Myocyte (in vitro differentiated cells): ENCODE data around the gene EID1. TPM values are rescaled to one million over a fixed set of nuclear protein-coding genes. Genes with fewer than 3 reads are reported as not detected.

ENCODE experiments used
- DNase-seq: peaks from one replicate; pipeline ENCODE4 v3.0.0-alpha.2; 2012; ENCODE audit warnings: low read depth
- total RNA-seq: library from RNA; depleted of rRNA; stranded (reverse); fragments of >200 nt; gene quantifications from 2 replicates; pipeline ENCODE4 v1.2.3, GENCODE V29; 2014

The EID1 gene
- total RNA-seq, 1 donor from 2014 or later = 278 TPM

DNA sequence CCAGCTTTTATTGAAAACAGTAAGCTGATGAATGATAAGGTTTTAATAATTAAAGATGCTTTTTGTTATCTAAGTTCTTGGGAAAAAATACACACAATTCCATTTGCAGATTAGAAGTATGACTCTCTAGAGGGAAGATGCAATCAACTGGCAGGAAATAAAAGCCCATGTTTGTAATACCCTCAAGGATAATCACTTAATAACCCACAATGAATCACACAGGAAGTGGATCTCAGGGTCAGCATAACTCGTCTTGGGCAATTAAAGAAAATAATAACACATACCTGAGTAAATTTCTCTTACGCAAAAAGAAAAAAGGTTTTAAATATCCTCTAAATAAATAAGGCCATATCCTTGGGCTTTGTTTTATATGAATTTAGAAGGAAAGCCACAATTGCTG lies 9.4 kb upstream of the EID1 start:
- peak; percentile 41 for DNase-seq

DNA sequence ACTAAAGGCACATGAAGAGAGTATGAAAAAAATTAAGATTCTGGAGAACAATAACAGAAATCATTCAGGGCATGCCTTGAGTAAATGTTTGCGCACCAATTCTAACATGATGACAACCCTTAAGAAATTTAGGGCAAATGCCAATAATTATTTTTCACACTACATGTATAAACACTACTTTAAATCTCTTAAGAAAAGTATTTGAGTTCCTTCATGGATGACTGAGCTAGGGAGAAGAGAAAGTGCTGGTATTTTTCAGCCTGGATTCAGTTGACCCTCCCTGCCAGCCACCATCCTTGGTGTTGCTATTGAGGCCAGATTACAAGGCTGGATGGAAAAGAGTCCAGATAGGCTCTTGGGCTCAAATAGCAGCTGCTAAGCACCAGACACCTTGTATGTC lies 8.0 kb upstream of the EID1 start:
- DNase-seq = no peak

DNA sequence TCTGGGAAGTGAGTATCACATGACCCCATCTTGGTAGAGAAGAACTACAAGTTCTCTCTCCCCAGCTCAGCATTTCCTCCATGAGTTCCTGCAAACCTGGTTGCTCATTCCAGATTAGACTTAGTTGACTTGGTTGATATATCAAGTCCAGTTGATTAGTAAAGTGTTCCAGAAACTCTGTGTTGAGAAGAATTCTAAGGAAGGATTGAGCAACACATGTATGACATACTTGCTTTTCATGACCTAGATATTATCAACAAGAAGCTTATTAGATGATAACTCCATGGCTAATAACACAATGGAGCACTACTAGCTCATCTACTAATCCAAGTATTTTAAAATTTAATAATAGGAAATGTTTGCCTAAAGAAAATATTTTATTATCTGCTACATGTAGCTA lies 6.4 kb upstream of the EID1 start:
- no peak for DNase-seq

DNA sequence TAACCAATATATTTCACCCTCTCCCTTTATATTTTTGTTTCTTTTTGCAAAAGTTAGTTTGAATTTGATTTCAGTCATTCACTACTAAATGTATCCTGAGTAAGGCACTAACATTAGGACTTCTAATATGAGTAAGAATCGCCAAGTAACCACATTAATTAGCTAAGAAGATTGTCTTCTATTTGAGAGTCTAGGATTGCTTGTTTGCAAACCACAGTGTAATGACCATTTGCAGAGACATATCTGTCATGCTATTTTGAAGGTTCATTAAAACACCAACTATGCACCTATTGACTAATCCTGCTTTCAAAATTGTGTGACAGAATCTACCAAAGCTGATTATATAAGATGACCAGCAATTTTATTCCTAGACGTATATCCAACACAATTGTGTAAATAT lies 5.3 kb upstream of the EID1 start:
- DNase-seq = no peak

DNA sequence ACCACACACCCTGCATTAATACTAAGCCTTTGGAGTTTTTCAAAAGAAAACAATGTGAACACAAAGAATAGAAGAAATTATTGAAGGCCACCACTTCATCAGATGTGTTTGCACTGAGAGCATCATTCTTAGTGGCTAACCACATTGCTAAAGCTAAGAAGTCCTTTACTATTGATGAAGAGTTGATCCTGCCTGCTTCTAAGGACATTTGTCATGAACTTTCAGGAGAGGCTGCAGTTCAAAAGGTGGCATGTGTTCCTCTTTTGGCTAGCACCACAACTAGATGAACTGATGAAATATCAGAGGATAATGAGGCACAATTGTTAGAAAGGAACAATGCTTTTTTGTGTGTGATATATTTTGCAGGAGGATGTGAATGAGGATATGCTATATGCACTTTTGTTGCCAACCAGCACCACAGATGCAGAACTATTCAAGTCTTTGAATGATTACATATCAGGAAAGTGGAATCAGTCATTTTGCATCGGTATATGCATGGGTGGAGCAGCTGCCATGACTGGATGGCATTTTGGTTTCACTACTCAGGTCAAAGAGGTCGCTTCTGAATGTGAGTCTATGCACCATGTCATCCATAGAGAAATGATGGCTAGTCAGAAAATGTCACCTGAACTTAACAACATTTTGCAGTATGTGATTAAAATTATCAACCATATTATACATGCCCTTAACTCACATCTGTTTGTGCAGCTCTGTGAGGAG lies 2.5 kb upstream of the EID1 start:
- DNase-seq = no peak

DNA sequence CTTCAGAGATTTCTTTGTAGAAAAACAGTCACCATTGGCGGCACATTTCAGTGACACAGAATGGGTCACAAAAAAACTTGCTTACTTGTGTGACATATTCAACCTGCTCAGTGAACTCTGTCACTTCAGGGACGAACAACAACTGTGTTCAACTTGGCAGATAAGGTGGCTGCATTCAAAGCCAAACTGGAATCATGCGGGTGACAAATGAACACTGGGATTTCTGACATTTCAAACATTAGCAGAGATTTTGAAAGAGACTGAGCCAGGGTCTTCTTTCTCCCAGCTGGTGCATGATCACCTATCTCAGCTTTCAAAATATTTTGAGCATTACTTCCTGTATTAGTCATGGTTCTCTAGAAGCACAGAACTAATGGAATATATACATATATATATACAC lies 1.9 kb upstream of the EID1 start:
- DNase-seq = no peak

DNA sequence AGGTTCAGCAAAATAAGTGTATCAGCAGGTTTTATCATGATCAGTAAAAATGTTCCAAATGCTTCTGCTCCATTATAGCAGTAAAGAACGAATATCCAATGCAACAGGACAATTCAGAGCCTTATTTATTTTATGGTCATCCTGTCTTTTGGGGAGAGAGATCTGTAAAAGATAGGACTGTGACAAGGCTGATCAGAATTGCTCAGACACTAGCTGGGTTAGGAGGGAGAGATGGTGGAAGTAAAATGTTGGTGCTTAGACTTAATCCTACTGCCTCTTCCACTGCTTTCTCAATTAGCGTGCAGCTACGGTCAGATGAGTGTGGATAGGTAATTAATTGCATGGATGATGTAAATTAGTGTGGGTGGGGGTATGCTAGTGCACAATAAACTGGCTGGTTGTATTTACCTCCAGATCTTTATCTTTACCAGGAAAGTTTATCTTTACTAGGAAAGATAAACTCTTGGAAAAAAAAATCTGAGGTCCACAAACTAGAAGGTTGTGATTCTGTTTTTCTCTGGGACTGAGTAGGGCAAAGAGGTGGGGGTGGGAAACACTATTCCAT lies 2.2 kb downstream of the EID1 start:
- DNase-seq = no peak

DNA sequence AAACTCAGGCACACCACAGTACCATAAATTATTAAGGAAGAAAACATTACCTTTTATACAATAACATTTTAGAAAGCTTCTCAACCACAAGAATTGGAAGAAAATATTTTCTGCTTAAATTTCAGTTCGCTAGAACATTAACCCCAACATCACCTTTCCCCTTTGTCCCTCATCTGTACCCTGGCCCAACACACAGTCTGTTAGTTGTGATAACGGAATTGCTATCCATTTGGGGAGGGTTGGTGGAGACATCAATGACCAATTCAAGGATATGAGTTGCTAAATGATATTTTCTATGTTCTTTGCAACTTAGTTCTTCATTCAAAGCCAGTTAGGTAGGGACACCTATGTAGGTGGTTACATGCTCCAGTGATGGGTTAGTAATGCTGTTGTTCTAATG lies 5.8 kb downstream of the EID1 start:
- no peak for DNase-seq

DNA sequence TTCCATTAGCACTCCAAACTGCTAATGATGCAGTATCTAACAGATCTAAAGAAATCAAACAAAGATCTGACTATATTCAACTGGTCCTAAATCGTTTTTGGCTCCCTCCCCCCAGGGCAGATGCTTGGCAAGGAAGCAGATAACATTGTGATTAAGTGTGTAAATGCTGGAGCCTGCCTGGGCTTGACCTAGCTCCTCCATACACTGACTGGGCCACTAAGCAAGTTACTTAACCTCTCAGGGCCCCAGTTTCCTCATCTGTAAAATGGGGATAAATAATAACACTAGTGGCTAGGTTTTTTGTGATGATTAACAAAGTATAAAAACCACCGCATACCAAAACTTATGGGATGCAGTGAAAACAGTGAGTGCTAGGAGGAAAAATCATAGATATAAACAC lies 9.2 kb downstream of the EID1 start:
- DNase-seq = no peak

DNA sequence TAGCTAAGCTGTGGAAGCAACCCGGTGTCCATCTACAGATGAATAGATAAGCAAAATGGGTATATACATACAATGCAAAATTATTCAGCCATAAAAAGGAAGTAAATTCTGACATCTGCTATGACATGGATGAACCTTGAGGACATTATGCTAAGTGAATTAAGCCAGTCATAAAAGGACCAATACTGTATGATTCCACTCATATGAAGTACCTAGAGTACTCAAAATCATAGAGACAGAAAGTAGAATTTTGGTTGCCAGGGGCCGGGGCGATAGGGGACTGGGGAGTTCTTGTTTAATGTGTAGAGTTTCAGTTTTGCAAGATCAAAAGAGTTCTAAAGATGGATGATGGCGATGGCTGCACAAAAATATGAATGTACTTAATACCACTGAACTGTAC lies 10.3 kb downstream of the EID1 start:
- no peak for DNase-seq

DNA sequence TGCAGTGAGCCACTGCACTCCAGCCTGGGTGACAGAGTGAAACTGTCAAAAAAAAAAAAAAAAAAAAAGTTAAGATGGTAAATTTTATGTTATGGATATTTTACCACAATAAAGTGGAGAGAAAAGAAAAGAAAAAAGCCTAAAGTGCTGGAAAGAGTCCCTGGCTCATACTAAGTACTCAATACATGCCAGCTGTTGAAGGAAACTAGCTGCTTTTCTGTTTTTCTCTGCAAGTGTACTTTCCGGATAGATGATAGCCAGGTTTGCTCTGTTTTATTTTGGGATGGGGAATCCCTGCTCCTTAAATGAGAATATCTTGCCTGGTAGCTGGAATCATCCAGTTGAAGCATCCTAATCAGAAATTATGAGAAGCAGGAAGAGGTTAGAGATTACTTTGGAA lies 10.9 kb downstream of the EID1 start:
- no peak for DNase-seq

DNA sequence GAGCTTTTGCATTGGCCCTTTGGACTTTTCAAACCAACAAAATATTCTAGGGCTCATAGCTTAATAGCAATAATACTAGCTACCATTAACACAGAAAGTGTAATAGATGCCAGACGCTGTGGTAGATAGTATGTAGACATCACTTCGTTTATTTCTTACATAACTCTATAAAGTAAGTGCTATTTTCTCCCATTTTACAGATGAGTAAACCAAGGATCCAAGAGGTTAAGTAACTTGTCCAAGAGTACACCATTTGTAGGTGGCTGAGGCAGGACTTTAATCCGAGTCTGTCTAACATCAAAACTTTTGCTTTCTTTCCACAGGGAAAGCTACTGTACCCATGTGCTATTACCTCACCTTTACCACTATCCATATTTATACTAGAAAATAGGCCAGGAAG lies 12.0 kb downstream of the EID1 start:
- DNase-seq = no peak

DNA sequence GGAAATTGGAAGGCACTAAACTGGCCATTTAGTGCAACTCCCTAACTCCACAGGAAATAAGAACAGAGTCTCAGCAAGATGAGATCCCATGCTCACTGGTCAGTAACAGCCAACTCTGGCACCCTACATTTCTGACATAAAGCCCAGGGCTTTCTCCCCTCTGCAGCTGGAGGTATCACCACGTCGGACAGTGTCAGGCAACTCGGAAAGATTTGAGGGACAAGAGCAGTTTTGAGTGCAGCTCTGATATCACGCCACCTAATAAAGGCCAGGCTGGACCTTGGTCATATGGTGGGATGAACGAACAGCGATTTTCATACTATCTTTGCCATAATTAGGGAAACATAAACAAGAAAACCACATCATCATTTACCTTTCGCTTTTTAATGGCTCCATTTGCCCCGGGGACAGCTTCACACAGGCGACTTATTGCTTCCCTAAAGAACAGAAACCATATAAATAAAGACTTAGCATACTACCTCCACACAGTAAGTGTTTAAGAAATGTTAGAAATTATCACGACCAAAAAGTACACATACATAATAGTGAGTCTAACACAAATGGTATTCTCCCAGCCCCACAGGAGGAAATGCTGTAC lies 12.5 kb downstream of the EID1 start:
- no peak for DNase-seq

DNA sequence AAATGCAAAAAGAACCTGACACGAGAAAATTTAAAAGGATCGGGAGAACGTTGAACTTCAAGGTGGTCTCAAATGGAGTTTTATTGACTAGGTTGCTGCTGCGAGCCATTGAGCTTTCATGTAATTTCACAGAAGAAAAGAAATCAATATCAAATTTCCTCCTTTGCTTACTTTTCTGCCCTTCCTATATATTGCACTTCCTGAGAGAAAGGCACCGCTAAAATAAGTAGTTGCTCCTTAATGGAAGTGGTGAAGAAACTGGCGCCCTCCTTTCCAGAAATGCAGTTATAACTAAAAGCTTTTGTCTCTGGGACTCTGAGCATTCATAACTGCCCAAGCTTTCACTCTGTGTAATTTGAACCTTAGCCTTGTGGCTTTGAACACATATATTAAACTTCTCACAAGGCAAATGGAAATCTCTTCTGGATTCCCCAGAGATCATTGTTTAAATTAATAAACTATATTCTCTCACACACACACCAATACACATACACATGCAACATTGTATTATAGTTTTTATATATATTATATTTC lies 13.4 kb downstream of the EID1 start:
- DNase-seq = no peak

DNA sequence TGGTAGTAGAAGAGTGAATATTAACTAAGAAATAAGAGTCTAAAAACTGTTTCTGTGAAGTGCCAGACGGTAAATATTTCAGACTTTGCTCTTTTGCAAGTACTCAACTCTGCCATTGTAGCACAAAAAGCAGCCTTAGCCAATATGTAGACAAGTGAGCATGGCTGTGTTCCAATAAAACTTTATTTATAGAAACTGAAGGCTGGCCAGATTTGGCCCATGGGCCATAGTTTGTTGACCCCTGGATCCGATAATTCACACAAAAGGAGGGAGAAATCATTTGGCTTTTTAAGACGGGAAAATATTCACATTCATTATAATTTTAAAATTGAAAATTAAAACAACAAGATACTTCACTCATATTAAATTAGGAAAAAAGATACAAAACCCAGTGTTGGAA lies 15.4 kb downstream of the EID1 start:
- DNase-seq = no peak

DNA sequence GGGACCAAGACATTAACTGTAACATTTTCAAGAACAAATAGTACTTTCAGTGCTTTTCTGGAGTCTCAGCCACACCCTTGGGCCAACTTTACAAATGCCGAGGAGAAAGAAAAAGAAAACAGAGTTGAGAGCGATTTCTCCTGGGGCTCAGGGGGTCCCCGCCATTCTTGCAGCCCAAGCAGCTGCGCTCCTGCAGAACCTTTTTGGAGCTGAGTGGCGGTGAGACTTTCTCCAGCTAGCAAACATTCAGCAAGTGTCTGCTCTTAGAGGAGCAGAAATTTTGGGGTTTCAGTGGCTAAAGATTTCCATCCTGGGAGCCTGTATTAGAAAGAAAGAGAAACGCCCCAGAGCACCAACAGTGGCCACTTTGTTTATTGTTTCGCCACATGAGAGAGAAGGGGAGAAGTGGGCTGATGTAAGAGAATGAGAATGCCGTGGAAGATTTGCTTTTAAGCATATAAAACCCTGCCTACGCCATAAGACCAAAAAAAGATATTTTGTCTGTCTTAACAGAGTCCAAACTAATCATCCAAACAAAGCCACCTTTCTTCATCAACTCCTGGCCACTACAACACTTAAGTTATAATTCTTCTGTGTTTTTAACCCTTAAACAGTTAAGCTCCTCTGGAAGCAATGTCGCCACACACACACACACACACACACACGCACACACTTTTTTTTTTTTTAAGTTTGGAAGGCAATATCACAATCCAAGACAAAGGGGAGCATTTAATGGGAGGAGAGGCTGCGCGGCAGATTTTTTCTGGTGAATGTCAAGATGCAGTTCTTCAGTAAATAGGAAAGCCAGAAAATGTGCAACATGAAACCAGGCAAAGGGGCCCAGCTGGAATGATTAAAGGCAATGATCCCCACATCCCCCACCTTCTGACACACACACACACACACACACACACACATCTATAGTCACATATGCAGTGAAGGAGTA lies 19.2 kb downstream of the EID1 start:
- peak; percentile 49 for DNase-seq

DNA sequence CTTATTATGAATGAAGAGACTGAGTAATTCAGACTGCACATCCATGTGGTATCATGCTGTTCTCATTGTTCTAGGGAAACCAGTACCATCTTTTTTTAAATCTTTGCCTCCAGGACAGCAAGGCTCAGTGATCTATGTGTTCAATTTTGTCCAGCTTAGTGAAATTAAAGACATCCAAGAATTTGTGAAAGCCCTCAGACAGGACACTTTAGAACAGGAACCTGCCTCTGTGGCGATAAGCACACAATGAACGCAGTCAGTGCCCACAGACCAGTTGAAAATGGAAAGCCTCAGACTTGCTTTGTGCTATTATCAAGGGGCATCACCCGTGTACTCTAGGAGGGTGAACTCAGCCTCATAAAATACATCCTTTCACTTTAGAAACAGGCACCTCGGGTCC lies 20.1 kb downstream of the EID1 start:
- DNase-seq = no peak

DNA sequence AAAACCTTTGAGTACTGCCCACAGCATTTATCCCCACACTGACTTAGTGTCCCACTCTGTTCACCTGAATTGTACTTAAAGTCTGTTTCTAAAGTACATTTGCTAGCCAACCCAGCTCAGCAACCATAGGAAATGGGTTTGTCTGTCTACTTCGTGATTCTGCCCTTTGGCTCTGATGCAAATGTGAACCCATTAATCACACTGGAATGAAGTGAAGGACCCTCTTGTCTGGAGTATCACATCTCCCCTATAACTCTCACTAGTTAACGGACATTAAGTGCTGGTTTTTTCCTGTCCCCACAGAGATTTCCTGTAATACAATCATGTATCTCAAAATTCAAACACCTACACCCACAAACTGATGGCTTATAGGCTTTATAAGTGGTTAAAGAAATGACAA lies 20.5 kb downstream of the EID1 start:
- no peak for DNase-seq

DNA sequence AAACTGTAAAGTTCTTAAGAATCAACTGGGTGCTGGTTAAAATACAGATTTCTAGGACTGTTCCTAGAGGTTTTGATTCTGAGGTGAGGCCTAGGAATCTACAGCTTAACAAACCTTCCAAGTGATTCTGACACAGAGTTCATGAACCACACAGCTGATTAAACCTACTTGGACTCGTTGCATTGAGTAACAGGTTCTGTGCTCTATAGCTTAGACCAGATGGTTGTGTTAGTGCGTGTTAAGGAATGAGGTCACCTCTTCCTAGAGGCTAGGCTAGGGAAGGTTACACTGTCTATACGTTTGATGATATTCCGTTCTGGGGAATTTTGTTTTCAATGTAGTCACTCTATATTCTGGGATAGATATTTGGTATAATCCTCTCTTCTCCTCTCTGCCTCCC lies 21.9 kb downstream of the EID1 start:
- no peak for DNase-seq

DNA sequence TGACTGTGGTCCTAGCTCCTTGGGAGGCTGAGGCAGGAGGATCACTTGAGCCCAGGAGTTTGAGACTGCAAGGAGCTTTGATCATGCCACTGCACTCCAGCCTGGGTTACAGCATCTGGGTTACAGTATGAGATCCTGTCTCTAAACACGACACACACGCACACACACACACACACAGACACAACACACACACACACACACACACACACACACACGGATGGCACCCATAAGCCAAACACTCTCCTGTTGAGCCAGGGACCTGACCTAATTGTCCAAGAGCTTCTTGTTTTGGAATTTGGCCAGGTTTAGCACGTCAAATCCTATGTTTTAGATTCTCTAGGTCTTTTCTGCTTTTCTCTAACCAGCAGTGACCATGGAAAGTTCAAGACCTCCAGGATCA lies 26.8 kb downstream of the EID1 start:
- no peak for DNase-seq

DNA sequence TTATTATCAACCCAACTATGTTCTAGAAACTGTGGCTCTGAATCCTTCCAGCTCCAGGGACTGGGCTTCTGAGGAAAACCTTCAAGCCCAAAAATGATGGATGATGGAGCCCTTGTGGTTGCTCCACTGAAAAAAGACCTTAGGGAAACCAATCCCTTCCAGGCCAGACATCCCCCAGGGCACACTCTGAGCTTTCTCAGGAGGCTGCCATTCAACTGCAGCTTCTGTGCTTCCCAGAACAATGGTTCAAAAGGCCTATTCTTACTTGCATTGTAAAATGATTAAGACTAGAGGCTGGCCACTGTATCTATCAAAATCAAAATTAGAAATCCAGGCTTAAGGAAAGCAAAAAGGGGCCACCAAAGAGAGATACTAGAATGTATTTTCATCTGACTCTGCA lies 27.3 kb downstream of the EID1 start:
- DNase-seq = no peak

DNA sequence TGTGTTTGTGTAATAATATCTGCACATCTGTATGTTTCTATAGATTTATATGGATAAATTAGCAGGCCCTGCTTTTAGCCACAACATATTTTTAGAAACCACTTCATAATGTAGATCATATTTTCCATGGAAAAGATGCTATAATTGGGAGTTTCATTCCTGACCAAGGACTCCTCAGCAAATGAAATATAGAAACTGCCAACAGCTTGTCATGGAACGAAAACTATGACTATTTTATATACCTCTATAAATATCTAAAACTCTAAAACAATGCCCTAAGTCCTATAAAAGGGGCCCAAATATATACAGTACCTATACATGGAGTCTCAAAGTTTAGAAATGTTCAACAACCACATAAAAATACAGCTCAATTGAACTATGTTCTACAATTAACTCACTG lies 27.9 kb downstream of the EID1 start:
- no peak for DNase-seq
